ENCODE results near the gene PSAT1. TPM values are rescaled to one million over a fixed set of nuclear protein-coding genes. Genes with fewer than 3 reads are reported as not detected.

PSAT1 gene
- total RNA-seq, 1 donor from 2014 or later, result 83.3 TPM

DNA sequence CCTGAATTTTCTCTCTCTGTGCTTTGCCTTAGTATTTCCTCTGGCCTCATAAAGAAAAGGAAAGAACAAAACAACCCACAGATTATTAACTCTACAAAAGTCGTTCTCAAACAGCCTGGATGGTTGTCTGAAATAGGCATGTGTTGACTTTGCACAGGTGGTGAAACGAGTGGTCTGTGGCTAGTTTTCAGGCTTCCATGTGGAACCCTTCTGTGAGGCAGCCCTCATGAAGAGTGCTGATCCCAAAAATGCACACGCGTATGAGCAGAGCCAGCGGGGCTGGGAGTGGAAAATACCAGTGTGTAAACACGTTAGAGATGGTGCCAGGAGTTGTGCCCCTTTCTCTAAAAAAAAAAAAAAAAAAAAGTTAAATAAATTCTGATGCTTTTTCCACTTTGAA is 4.9 kb upstream of the PSAT1 start:
- no peak for TF ChIP-seq CTCF (IDR thresholded peaks at IDR 0.05; ENCODE audit: partially characterized antibody, unreplicated experiment)
- Mint-ChIP-seq H3K4me3 (ENCODE audit: unreplicated experiment) (no peak overlapping the region), H3K36me3 (ENCODE audit: unreplicated experiment) (no peaks in the 10 kb centered on the region), H3K9me3 (ENCODE audit: unreplicated experiment) (peaks cover 10% of the 10 kb centered on the region), H3K4me1 (ENCODE audit: low read depth, unreplicated experiment) (peaks cover 15% of the 10 kb centered on the region), H3K27me3 (ENCODE audit: unreplicated experiment) (peaks cover 8% of the 10 kb centered on the region), H3K27ac (ENCODE audit: unreplicated experiment) (peak overlapping the region; percentile 10)
- no peak for DNase-seq

DNA sequence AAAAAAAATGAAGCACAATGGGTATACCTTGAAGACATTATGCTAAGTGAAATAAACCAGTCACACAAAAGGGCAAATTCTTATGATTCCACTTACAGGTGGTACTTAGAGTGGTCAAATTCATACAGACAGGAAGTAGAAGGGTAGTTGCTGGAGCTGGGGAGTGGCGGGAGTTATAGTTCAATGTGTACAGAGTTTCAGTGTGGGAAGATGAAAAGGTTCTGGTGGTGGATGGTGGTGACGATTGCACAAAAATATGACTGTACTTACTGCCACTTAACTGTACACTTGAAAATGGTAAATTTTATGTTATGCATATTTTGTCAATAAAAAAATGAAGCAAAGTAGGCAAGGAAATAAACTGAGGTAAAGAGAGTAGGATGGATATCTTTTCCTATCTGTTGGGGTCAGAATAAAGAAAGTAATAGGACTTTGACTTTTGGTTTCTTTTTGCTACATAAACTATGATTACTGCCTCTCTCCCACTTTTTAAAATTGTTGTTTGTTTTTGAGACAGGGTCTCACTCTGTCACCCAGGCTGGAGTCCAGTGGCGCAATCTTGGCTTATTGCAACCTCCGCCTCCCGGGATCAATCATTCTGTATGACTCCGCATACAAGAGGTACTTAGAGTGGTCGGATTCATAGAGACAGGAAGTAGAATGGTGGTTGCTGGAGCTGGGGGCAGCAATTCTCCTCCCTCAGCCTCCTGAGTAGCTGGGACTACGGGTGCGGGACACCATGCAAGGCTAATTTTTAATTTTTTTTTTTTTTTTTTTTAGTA is 4.0 kb upstream of the PSAT1 start:
- no peaks in the 10 kb centered on the region for H3K36me3 Mint-ChIP-seq (ENCODE audit: unreplicated experiment)
- no peak for TF ChIP-seq CTCF (IDR thresholded peaks at IDR 0.05; ENCODE audit: partially characterized antibody, unreplicated experiment)
- H3K9me3 Mint-ChIP-seq (ENCODE audit: unreplicated experiment), result peaks cover 12% of the 10 kb centered on the region
- H3K4me1 Mint-ChIP-seq (ENCODE audit: low read depth, unreplicated experiment), result peaks cover 15% of the 10 kb centered on the region
- no peak overlapping the region for H3K27ac Mint-ChIP-seq (ENCODE audit: unreplicated experiment)
- no peak for DNase-seq
- H3K27me3 Mint-ChIP-seq (ENCODE audit: unreplicated experiment), result peaks cover 8% of the 10 kb centered on the region
- H3K4me3 Mint-ChIP-seq (ENCODE audit: unreplicated experiment), result no peak overlapping the region

GRCh38 chr9:78294290-78295176 is 2.4 kb upstream of the PSAT1 start:
- H3K27ac Mint-ChIP-seq (ENCODE audit: unreplicated experiment), result peak overlapping the region; percentile 23
- H3K36me3 Mint-ChIP-seq (ENCODE audit: unreplicated experiment), result no peaks in the 10 kb centered on the region
- H3K27me3 Mint-ChIP-seq (ENCODE audit: unreplicated experiment), result peaks cover 8% of the 10 kb centered on the region
- no peak overlapping the region for H3K4me3 Mint-ChIP-seq (ENCODE audit: unreplicated experiment)
- H3K4me1 Mint-ChIP-seq (ENCODE audit: low read depth, unreplicated experiment), result peaks cover 18% of the 10 kb centered on the region
- TF ChIP-seq CTCF (IDR thresholded peaks at IDR 0.05; ENCODE audit: partially characterized antibody, unreplicated experiment), result no peak
- H3K9me3 Mint-ChIP-seq (ENCODE audit: unreplicated experiment), result peaks cover 12% of the 10 kb centered on the region
- no peak for DNase-seq

GRCh38 chr9:78295177-78295575 is 1.7 kb upstream of the PSAT1 start:
- no peak for DNase-seq
- H3K27ac Mint-ChIP-seq (ENCODE audit: unreplicated experiment), result peak overlapping the region; percentile 23
- H3K9me3 Mint-ChIP-seq (ENCODE audit: unreplicated experiment), result peaks cover 12% of the 10 kb centered on the region
- TF ChIP-seq CTCF (IDR thresholded peaks at IDR 0.05; ENCODE audit: partially characterized antibody, unreplicated experiment), result no peak
- no peak overlapping the region for H3K4me3 Mint-ChIP-seq (ENCODE audit: unreplicated experiment)
- no peaks in the 10 kb centered on the region for H3K36me3 Mint-ChIP-seq (ENCODE audit: unreplicated experiment)
- H3K27me3 Mint-ChIP-seq (ENCODE audit: unreplicated experiment), result peaks cover 8% of the 10 kb centered on the region
- peaks cover 21% of the 10 kb centered on the region for H3K4me1 Mint-ChIP-seq (ENCODE audit: low read depth, unreplicated experiment)

All from glutamatergic neuron (in vitro differentiated cells).